Fibroblast of villous mesenchyme (primary cell): ENCODE data around the gene FBH1. TPM values are rescaled to one million over a fixed set of nuclear protein-coding genes. Genes with fewer than 3 reads are reported as not detected.
"Not testable (repeated sequence)": the region's sequence is repeated elsewhere in the genome, so short reads cannot be mapped to it uniquely, and the experiment has no call there.

ENCODE experiments used
- DNase-seq: peaks from one replicate; pipeline ENCODE4 v3.0.0-alpha.2; 2010; ENCODE audit warnings: low read depth
- H3K4me3 ChIP-seq: 2 replicates; pipeline ENCODE4 v1.5.1; 2011; ENCODE audit warnings: low read depth, mild to moderate bottlenecking, low read length
- total RNA-seq: library from RNA; depleted of rRNA; stranded (reverse); fragments of >200 nt; gene quantifications from 2 replicates; pipeline ENCODE4 v1.2.3, GENCODE V29; 2012
- TF ChIP-seq, protein P1 (sequence below): IDR thresholded peaks from 2 replicates; pipeline ENCODE4 v1.5.1; 2012; ENCODE audit warnings: low read depth, mild to moderate bottlenecking, low read length; ENCODE audit not compliant: insufficient read depth

The FBH1 gene
- total RNA-seq, 1 donor, result 91.5 TPM

DNA sequence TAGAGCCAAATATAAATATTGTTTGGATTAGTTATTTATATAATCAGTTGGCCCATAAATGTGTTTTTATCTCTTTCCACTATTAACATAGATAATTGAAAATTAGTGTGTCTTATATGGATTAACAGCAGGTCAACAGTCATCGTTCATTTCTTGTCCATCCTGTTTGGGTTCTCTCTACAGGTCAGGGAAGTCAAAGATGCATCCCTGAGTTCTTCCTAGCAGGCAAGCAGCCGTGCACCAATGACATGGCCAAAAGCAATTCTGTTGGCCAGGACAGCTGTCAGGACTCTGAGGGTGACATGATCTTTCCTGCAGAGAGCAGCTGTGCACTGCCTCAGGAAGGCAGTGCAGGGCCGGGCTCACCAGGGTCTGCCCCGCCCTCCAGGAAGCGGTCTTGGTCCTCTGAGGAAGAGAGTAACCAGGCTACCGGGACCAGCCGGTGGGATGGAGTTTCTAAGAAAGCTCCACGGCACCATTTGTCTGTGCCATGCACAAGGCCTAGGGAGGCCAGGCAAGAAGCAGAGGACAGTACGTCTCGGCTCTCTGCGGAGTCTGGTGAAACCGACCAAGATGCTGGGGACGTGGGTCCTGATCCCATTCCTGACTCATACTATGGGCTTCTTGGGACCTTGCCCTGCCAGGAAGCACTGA, 15.9 kb downstream of the FBH1 start:
- H3K4me3 ChIP-seq, result no peak overlapping the region
- TF ChIP-seq, protein P1, sequence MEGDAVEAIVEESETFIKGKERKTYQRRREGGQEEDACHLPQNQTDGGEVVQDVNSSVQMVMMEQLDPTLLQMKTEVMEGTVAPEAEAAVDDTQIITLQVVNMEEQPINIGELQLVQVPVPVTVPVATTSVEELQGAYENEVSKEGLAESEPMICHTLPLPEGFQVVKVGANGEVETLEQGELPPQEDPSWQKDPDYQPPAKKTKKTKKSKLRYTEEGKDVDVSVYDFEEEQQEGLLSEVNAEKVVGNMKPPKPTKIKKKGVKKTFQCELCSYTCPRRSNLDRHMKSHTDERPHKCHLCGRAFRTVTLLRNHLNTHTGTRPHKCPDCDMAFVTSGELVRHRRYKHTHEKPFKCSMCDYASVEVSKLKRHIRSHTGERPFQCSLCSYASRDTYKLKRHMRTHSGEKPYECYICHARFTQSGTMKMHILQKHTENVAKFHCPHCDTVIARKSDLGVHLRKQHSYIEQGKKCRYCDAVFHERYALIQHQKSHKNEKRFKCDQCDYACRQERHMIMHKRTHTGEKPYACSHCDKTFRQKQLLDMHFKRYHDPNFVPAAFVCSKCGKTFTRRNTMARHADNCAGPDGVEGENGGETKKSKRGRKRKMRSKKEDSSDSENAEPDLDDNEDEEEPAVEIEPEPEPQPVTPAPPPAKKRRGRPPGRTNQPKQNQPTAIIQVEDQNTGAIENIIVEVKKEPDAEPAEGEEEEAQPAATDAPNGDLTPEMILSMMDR, result no peak
- DNase-seq, result no peak

DNA sequence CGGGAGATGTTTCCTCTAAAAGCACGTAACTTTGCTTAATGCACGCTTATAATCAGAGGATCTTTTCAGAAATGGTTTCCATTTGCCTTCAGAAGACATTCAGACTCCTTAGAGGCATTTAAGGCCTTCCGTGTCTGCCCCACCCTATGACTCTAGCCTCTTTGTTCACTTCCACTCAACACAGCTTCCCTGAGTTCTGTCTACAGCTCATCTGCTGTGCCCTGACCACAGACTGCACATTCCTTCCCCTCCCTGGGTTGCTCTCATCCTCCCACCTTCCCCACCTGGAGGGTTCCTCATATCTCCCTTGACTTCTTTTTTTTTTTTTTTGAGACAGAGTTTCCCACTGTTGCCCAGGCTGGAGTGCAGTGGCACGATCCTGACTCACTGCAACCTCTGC, 16.6 kb downstream of the FBH1 start:
- DNase-seq, result no peak
- TF ChIP-seq, protein P1, result no peak
- H3K4me3 ChIP-seq, result no peak overlapping the region

DNA sequence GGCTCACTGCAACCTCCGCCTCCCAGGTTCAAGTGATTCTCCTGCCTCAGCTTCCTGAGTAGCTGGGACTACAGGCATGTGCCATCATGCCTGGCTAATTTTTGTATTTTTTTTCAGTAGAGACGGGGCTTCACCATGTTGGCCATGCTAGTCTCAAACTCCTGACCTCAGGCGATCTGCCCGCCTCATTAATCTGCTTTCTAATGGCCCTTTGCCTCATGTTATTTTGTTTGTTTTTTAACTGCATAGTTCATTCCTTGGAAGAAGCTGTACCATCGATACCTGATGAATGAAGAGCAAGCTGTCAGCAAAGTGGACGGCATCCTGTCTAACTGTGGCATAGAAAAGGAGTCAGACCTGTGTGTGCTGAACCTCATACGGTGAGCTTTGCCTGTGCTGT, 18.6 kb downstream of the FBH1 start:
- H3K4me3 ChIP-seq, result not testable (repeated sequence)

GRCh38 chr10:5910323-5911100, 20.5 kb downstream of the FBH1 start:
- no peak overlapping the region for H3K4me3 ChIP-seq
- TF ChIP-seq, protein P1, result no peak
- no peak for DNase-seq

More for the DNA sequence above, 18.6 kb downstream of the FBH1 start:
- DNase-seq, result not testable (repeated sequence)

DNA sequence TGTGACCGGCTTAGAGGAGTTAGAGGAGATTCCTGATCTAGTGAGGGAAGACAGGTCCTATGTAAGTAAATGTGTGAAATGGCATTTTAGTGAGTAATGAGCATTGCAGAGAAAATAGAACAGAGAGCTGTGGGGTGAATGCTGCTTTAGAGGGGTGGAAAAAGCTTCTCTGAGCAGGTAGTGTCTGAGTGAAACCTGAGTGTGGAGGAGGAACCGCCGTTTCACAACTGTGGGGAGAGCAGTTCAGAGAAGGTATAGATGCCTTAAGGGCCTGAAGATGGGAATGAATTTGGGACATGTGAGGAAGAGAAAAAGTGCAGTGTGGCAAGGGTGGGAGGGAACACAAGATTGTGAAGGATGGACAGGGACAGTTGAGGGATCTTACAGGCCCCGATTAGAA, 21.6 kb downstream of the FBH1 start:
- DNase-seq, result no peak
- no peak overlapping the region for H3K4me3 ChIP-seq
- TF ChIP-seq, protein P1, result no peak

DNA sequence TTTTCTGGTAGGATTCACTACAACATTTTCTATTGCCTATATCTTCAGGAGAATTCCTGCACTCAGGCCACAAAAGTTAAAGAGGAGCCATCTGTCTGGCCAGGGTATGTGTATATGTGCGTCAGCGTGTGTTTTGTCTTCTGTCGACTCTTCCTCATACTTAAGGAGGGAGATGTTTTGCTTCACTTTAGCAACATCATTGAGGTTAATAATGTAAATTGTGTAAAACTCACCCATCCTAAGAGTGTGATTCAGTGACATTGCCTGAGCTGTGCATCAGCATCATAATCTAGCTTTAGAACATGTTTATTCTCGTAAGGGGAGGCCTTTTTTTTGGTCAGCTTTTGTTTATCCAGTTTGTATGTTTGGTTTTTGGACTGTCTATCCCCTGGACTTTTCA, 23.7 kb downstream of the FBH1 start:
- peak; percentile 53 for DNase-seq
- TF ChIP-seq, protein P1, result no peak

DNA sequence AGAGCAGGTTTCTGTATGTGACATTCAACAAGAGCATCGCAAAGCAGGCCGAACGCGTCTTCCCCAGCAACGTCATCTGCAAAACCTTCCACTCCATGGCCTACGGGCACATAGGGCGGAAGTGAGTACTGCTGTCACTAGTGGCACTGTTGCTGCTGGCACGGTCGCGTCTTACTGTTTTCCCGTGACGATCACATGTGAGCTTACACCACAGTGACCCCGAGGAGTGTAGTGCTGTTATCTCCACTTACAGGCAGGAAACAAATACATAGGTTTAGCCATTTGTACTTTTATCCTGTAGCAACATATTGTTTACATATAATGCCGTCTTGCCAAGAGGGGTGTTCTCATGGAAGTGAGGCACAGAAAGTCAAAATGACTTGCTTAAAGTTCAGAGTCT, 25.4 kb downstream of the FBH1 start:
- H3K4me3 ChIP-seq, result no peak overlapping the region
- DNase-seq, result no peak
- TF ChIP-seq, protein P1, result no peak

More for the DNA sequence above, 23.7 kb downstream of the FBH1 start:
- H3K4me3 ChIP-seq, result no peak overlapping the region
